Common myeloid progenitor, CD34-positive (primary cell): ENCODE measurements around the gene SSTR4.
A peak's percentile ranks its signal among the peaks of the same experiment; 100 is the strongest.

Experiments used
- CTCF ChIA-PET: fragments of 350-600 bp; sonication (Branson Sonifier 250); formaldehyde crosslinking; loops from one replicate; lab custom pipeline; 2021; ENCODE audit warnings: antibody characterized with exemption; lab: Charles Lee
- POLR2A ChIA-PET: fragments of 350-600 bp; sonication (Branson Sonifier 250); formaldehyde crosslinking; loops from one replicate; lab custom pipeline; 2021; ENCODE audit warnings: antibody characterized with exemption; lab: Charles Lee
- DNase-seq, 3 donors: peaks; one replicate each; pipeline versions ENCODE4 v3.0.0 to v3.0.0-alpha.2; 2013
- H3K27ac ChIP-seq, 2 experiments: 1 replicate in 1 of 2; 2 replicates in 1 of 2; pipeline ENCODE4 v1.7.0; 2013; ENCODE audit warnings: inconsistent platforms in 2 of 2, low read length in 2 of 2, mild to moderate bottlenecking in 2 of 2, low read depth in 1 of 2, moderate library complexity in 1 of 2; ENCODE audit not compliant: severe bottlenecking in 2 of 2, insufficient read depth in 1 of 2, poor library complexity in 1 of 2
- H3K27me3 ChIP-seq, 5 experiments: replicated peaks in 2 of 5; 1 replicate in 3 of 5; 2 replicates in 2 of 5; pipeline versions ENCODE4 v1.6.1 to v1.7.0; 2013; ENCODE audit warnings: low read length in 4 of 5, mild to moderate bottlenecking in 2 of 5, moderate library complexity in 2 of 5, inconsistent platforms in 1 of 5; ENCODE audit not compliant: insufficient read depth in 5 of 5, control insufficient read depth in 4 of 5
- H3K36me3 ChIP-seq, 4 experiments: 1 replicate in 2 of 4; 2 replicates in 2 of 4; pipeline versions ENCODE4 v1.6.1 to v1.7.0; 2013; ENCODE audit warnings: low read length in 3 of 4, control low read depth in 1 of 4, mild to moderate bottlenecking in 1 of 4; ENCODE audit not compliant: control insufficient read depth in 4 of 4, insufficient read depth in 4 of 4
- H3K4me1 ChIP-seq, 4 experiments: 1 replicate in 3 of 4; 2 replicates in 1 of 4; pipeline versions ENCODE4 v1.6.1 to v1.7.1; 2013; ENCODE audit warnings: low read length in 3 of 4, mild to moderate bottlenecking in 3 of 4, control low read depth in 1 of 4, inconsistent platforms in 1 of 4, moderate library complexity in 1 of 4; ENCODE audit not compliant: control insufficient read depth in 4 of 4, insufficient read depth in 4 of 4; ENCODE audit errors: control extremely low read depth in 1 of 4
- H3K4me3 ChIP-seq, 7 experiments: 1 replicate in 4 of 7; 2 replicates in 3 of 7; pipeline versions ENCODE4 v1.5.1 to v1.7.0; 2013; ENCODE audit warnings: mild to moderate bottlenecking in 7 of 7, low read length in 6 of 7, moderate library complexity in 6 of 7, inconsistent platforms in 2 of 7, low read depth in 2 of 7, control low read depth in 1 of 7; ENCODE audit not compliant: insufficient read depth in 4 of 7, control insufficient read depth in 1 of 7; ENCODE audit errors: extremely low read depth in 1 of 7
- H3K9me3 ChIP-seq, 5 experiments: 1 replicate in 4 of 5; 2 replicates in 1 of 5; pipeline versions ENCODE4 v1.6.1 to v1.7.1; 2013; ENCODE audit warnings: low read length in 4 of 5, mild to moderate bottlenecking in 2 of 5, inconsistent platforms in 1 of 5, low read depth in 1 of 5, moderate library complexity in 1 of 5; ENCODE audit not compliant: control insufficient read depth in 4 of 5, insufficient read depth in 2 of 5; ENCODE audit errors: control extremely low read depth in 1 of 5
- whole genome bisulfite sequencing: methylation state at CpG from one replicate; pipeline ENCODE4 v1.1.5; 2013; ENCODE audit not compliant: insufficient coverage; 5-methylcytosine and 5-hydroxymethylcytosine counted together

The SSTR4 gene

GRCh38 chr20:23039136-23039875 is 4.2 kb downstream of the SSTR4 start:
- Histone ChIP-seq H3K4me3 (no peak overlapping the region), H3K27me3 (peaks cover 0 to 42% (median 8%) of the 10 kb centered on the region in 5 experiments), H3K4me1 (peaks cover 0 to 10% (median 8%) of the 10 kb centered on the region in 4 experiments), H3K27ac (no peak overlapping the region), H3K9me3 (no peaks in the 10 kb centered on the region), H3K36me3 (no peaks in the 10 kb centered on the region)
- DNase-seq, result no peak
- 92% methylated on average over 5 of the region's 5 CpGs for WGBS
- ChIA-PET POLR2A (no interaction called here), CTCF (interaction anchor here (1.5 kb wide), 1 partner anchor 12 kb away, joined by 5 read pairs; no protein-coding TSS in a partner anchor)

GRCh38 chr20:23039885-23040508 is 4.9 kb downstream of the SSTR4 start:
- Histone ChIP-seq H3K9me3 (no peaks in the 10 kb centered on the region), H3K4me1 (peaks cover 0 to 14% (median 7%) of the 10 kb centered on the region in 4 experiments), H3K4me3 (no peak overlapping the region), H3K27me3 (peaks cover 0 to 35% (median 8%) of the 10 kb centered on the region in 5 experiments), H3K36me3 (no peaks in the 10 kb centered on the region), H3K27ac (no peak overlapping the region)
- no peak for DNase-seq
- ChIA-PET CTCF (interaction anchor here (0.6 to 1.5 kb wide), 2 partner anchors 12 to 21 kb away, joined by 3 to 5 read pairs; no protein-coding TSS in a partner anchor), POLR2A (no interaction called here)
- WGBS, result 87% methylated on average over 3 of the region's 3 CpGs

- POLR2A ChIA-PET, result no interaction called here
- Histone ChIP-seq H3K36me3 (no peaks in the 10 kb centered on the region), H3K27ac (no peak overlapping the region), H3K4me1 (peaks cover 0 to 5% (median under 1%) of the 10 kb centered on the region in 4 experiments), H3K9me3 (no peaks in the 10 kb centered on the region), H3K4me3 (no peak overlapping the region), H3K27me3 (peaks cover 0 to 35% (median 9%) of the 10 kb centered on the region in 5 experiments)
- 73% methylated on average over 3 of the region's 3 CpGs for WGBS
- CTCF ChIA-PET, result interaction anchor here (1.3 to 1.5 kb wide), 3 partner anchors 25 to 350 kb away, joined by 3 to 4 read pairs (median 4); no protein-coding TSS in a partner anchor
- no peak for DNase-seq
Measured at GRCh38 chr20:23042270-23042669, 7.2 kb downstream of the SSTR4 start.

GRCh38 chr20:23043376-23043775 is 8.3 kb downstream of the SSTR4 start:
- no peak for DNase-seq
- ChIA-PET CTCF (interaction anchor here (0.7 to 1.5 kb wide), 5 partner anchors 27 to 351 kb away, joined by 3 to 4 read pairs (median 3); no protein-coding TSS in a partner anchor), POLR2A (no interaction called here)
- no peaks in the 10 kb centered on the region for H3K9me3 ChIP-seq
- WGBS, result 90% methylated on average over 6 of the region's 6 CpGs
- H3K4me1 ChIP-seq, result peaks cover 0 to 12% (median 11%) of the 10 kb centered on the region in 4 experiments
- H3K27me3 ChIP-seq, result peaks cover 0 to 39% (median 15%) of the 10 kb centered on the region in 5 experiments
- no peaks in the 10 kb centered on the region for H3K36me3 ChIP-seq
- no peak overlapping the region for H3K4me3 ChIP-seq
- no peak overlapping the region for H3K27ac ChIP-seq

- ChIA-PET POLR2A (no interaction called here), CTCF (interaction anchor here (1.2 to 3.7 kb wide), 5 partner anchors 17 to 295 kb away, joined by 3 to 8 read pairs (median 4); no protein-coding TSS in a partner anchor)
- no peak overlapping the region for H3K4me3 ChIP-seq
- H3K27me3 ChIP-seq, result peaks cover 0 to 60% (median 15%) of the 10 kb centered on the region in 5 experiments
- peaks cover 0 to 43% (median 40%) of the 10 kb centered on the region in 4 experiments for H3K4me1 ChIP-seq
- H3K36me3 ChIP-seq, result no peaks in the 10 kb centered on the region
- DNase-seq, result no peak
- no peaks in the 10 kb centered on the region for H3K9me3 ChIP-seq
- no peak overlapping the region for H3K27ac ChIP-seq
Measured at GRCh38 chr20:23046431-23046830, 11.3 kb downstream of the SSTR4 start.

- CTCF ChIA-PET, result interaction anchor here (0.7 to 3.7 kb wide), 8 partner anchors 22 to 294 kb away, joined by 3 to 12 read pairs (median 4); no protein-coding TSS in a partner anchor
Measured at GRCh38 chr20:23047001-23047737, 12.1 kb downstream of the SSTR4 start.

More at GRCh38 chr20:23047001-23047737, 12.1 kb downstream of the SSTR4 start:
- Histone ChIP-seq H3K27ac (no peak overlapping the region), H3K27me3 (peaks cover 0 to 66% (median 15%) of the 10 kb centered on the region in 5 experiments), H3K4me3 (peak overlapping the region in 4 of 7 experiments; percentile 15 to 74 (median 44)), H3K4me1 (peaks cover 0 to 43% (median 40%) of the 10 kb centered on the region in 4 experiments), H3K36me3 (no peaks in the 10 kb centered on the region), H3K9me3 (no peaks in the 10 kb centered on the region)
- POLR2A ChIA-PET, result no interaction called here
- DNase-seq, result no peak
- 84% methylated on average over 8 of the region's 13 CpGs for WGBS
